Fibroblast of lung (primary cell): Measurements from ENCODE around the gene BPTF.
"Not testable (repeated sequence)": the region's sequence is repeated elsewhere in the genome, so short reads cannot be mapped to it uniquely, and the experiment has no call there.

Experiments used
- EZH2 ChIP-seq: IDR thresholded peaks from 2 replicates; pipeline ENCODE4 v1.5.1; 2012; ENCODE audit warnings: low read length, control low read depth, mild to moderate bottlenecking; ENCODE audit errors: missing control alignments
- TF ChIP-seq, protein P1 (sequence below), 2 donors: IDR thresholded peaks in 1 of 2; conservative IDR thresholded peaks in 1 of 2; 1 replicate in 1 of 2; 2 replicates in 1 of 2; pipeline ENCODE4 v1.5.1; 2011 to 2012; ENCODE audit warnings: low read length in 2 of 2, control low read depth in 1 of 2, inconsistent platforms in 1 of 2, low read depth in 1 of 2, mild to moderate bottlenecking in 1 of 2

DNA sequence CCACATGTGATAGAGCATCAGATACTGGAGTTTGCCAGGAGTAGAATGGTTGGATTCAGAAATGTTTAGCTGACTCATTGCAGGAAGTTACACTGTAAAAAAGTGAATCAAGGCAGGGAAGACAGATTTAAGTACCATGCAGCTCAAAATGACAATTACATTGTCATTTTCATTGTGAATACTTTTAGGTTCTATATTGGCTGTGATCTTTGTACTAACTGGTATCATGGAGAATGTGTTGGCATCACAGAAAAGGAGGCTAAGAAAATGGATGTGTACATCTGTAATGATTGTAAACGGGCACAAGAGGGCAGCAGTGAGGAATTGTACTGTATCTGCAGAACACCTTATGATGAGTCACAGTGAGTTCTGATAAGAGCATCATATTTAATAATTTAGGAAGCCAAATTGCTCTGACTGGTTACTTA lies 137.9 kb downstream of the BPTF start:
- TF ChIP-seq, protein P1, sequence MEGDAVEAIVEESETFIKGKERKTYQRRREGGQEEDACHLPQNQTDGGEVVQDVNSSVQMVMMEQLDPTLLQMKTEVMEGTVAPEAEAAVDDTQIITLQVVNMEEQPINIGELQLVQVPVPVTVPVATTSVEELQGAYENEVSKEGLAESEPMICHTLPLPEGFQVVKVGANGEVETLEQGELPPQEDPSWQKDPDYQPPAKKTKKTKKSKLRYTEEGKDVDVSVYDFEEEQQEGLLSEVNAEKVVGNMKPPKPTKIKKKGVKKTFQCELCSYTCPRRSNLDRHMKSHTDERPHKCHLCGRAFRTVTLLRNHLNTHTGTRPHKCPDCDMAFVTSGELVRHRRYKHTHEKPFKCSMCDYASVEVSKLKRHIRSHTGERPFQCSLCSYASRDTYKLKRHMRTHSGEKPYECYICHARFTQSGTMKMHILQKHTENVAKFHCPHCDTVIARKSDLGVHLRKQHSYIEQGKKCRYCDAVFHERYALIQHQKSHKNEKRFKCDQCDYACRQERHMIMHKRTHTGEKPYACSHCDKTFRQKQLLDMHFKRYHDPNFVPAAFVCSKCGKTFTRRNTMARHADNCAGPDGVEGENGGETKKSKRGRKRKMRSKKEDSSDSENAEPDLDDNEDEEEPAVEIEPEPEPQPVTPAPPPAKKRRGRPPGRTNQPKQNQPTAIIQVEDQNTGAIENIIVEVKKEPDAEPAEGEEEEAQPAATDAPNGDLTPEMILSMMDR (conservative IDR thresholded peaks at IDR 0.05 in 1 of 2, IDR thresholded peaks at IDR 0.05 in 1 of 2; ENCODE audit: low read depth in 1 of 2, low read length in 2 of 2) = peak; percentile 50 to 51
- TF ChIP-seq EZH2 = not testable (repeated sequence)
